Measurements from ENCODE around the gene PRDM5. TPM values are rescaled to one million over a fixed set of nuclear protein-coding genes. Genes with fewer than 3 reads are reported as not detected.

Gene PRDM5
- total and polyA plus RNA-seq, 10 of the 15 experiments (the other 5 are each of a cell fraction or from before 2014, with no cell fraction given): 0.07 TPM; not detected in 9

GRCh38 chr4:120895554-120895953 is 27.0 kb downstream of the PRDM5 start:
- no peaks in the 10 kb centered on the region; a peak in 1 of 4 replicates for H3K27me3 ChIP-seq (replicated peaks in 1 of 2; ENCODE audit: control insufficient read depth in 2 of 2, insufficient read depth in 2 of 2, low read length in 1 of 2)
- ChIA-PET CTCF (interaction anchor here (0.6 kb wide), 1 partner anchor 634 kb away, joined by 3 read pairs; no protein-coding TSS in a partner anchor), POLR2A (interaction anchor here (0.7 kb wide), 1 partner anchor 9 kb away, joined by 3 read pairs; no protein-coding TSS in a partner anchor), SMC1A (ENCODE audit: uncharacterized antibody, unreplicated experiment) (no interaction called here), RAD21 (ENCODE audit: unreplicated experiment) (no interaction called here)
- no peak overlapping the region for H3K4me2 ChIP-seq (ENCODE audit: control insufficient read depth, insufficient read depth)
- H3K27ac ChIP-seq (ENCODE audit: control insufficient read depth, insufficient read depth): no peak overlapping the region
- H3K79me2 ChIP-seq (ENCODE audit: control insufficient read depth, insufficient read depth, low read length): no peaks in the 10 kb centered on the region
- no peak overlapping the region for H3K4me3 ChIP-seq
- no peaks in the 10 kb centered on the region for H3K4me1 ChIP-seq (ENCODE audit: control insufficient read depth, insufficient read depth, low read length)
- no peak overlapping the region for H3K9ac ChIP-seq (ENCODE audit: control insufficient read depth, insufficient read depth, low read length)
- H2AFZ ChIP-seq (ENCODE audit: control insufficient read depth, low read depth, low read length): no peak overlapping the region
- no peaks in the 10 kb centered on the region; the same call in 2 of the 3 replicates for H3K9me3 ChIP-seq (replicated peaks; ENCODE audit: control insufficient read depth, insufficient read depth, low read length)
- H4K20me1 ChIP-seq (ENCODE audit: control insufficient read depth, insufficient read depth): no peaks in the 10 kb centered on the region
- ATAC-seq (no peak), FAIRE-seq (peak; percentile 7), DNase-seq (ENCODE audit: low read depth, low spot score) (no peak)
- TF ChIP-seq RCOR1 (conservative IDR thresholded peaks at IDR 0.05; ENCODE audit: low read depth, low read length): no peak
- no peak for TF ChIP-seq E4F1 (IDR thresholded peaks at IDR 0.05; ENCODE audit: borderline replicate concordance, partially characterized antibody)
- H3K36me3 ChIP-seq (ENCODE audit: control insufficient read depth in 2 of 2, insufficient read depth in 2 of 2, low read length in 1 of 2): no peaks in the 10 kb centered on the region
- no TSS peak for BruUV-seq (replicated peaks)
- WGBS (ENCODE audit: insufficient coverage, insufficient replicate concordance, low lambda C conversion rate, missing lambda C conversion rate): 0% methylated on average over 2 of the region's 2 CpGs
- in situ Hi-C loops (cut with MboI): no loop called here
- intact Hi-C loops (cut with micrococcal nuclease; ENCODE audit: unreplicated experiment): no loop called here

- in situ Hi-C loops (cut with MboI) (no loop called here), intact Hi-C loops (cut with micrococcal nuclease; ENCODE audit: unreplicated experiment) (no loop called here)
- Histone ChIP-seq H3K9ac (ENCODE audit: control insufficient read depth, insufficient read depth, low read length) (no peak overlapping the region), H3K4me1 (ENCODE audit: control insufficient read depth, insufficient read depth, low read length) (no peaks in the 10 kb centered on the region), H3K4me2 (ENCODE audit: control insufficient read depth, insufficient read depth) (no peak overlapping the region), H3K9me3 (replicated peaks; ENCODE audit: control insufficient read depth, insufficient read depth, low read length) (no peaks in the 10 kb centered on the region; the same call in 2 of the 3 replicates), H3K36me3 (ENCODE audit: control insufficient read depth in 2 of 2, insufficient read depth in 2 of 2, low read length in 1 of 2) (no peaks in the 10 kb centered on the region), H4K20me1 (ENCODE audit: control insufficient read depth, insufficient read depth) (no peaks in the 10 kb centered on the region), H3K4me3 (no peak overlapping the region), H3K27ac (ENCODE audit: control insufficient read depth, insufficient read depth) (no peak overlapping the region), H3K27me3 (replicated peaks in 1 of 2; ENCODE audit: control insufficient read depth in 2 of 2, insufficient read depth in 2 of 2, low read length in 1 of 2) (no peaks in the 10 kb centered on the region; a peak in 1 of 4 replicates), H3K79me2 (ENCODE audit: control insufficient read depth, insufficient read depth, low read length) (no peaks in the 10 kb centered on the region), H2AFZ (ENCODE audit: control insufficient read depth, low read depth, low read length) (no peak overlapping the region)
- FAIRE-seq (no peak), DNase-seq (ENCODE audit: low read depth, low spot score) (no peak), ATAC-seq (no peak)
- WGBS (ENCODE audit: insufficient coverage, insufficient replicate concordance, low lambda C conversion rate, missing lambda C conversion rate): 74% methylated on average over 2 of the region's 2 CpGs
- CTCF ChIA-PET: no interaction called here
- RAD21 ChIA-PET (ENCODE audit: unreplicated experiment): no interaction called here
- SMC1A ChIA-PET (ENCODE audit: uncharacterized antibody, unreplicated experiment): no interaction called here
- BruUV-seq (replicated peaks): no TSS peak
- POLR2A ChIA-PET: no interaction called here
- no peak for TF ChIP-seq PML (IDR thresholded peaks at IDR 0.05; ENCODE audit: low read length)
- TF ChIP-seq RB1 (IDR thresholded peaks at IDR 0.05; ENCODE audit: borderline replicate concordance): no peak
- TF ChIP-seq USF1 (IDR thresholded peaks at IDR 0.05; ENCODE audit: borderline replicate concordance, extremely low read length, insufficient read depth, low read depth, low read length): no peak
- no peak for TF ChIP-seq MLLT1 (IDR thresholded peaks at IDR 0.05)
- no peak for TF ChIP-seq ZBTB33 (IDR thresholded peaks at IDR 0.05)
Observed at GRCh38 chr4:120893314-120893713, 29.2 kb downstream of the PRDM5 start.
